Large intestine (tissue), 3 donors: ENCODE results near the gene GAL3ST3. TPM values are rescaled to one million over a fixed set of nuclear protein-coding genes. Genes with fewer than 3 reads are reported as not detected.
A peak's percentile ranks its signal among the peaks of the same experiment; 100 is the strongest.

Experiments used
- DNase-seq, 2 donors: peaks; one replicate each; pipeline versions ENCODE4 v3.0.0 to v3.0.0-alpha.2; 2013
- H3K27ac ChIP-seq: one replicate; pipeline ENCODE4 v1.5.1; 2013; ENCODE audit warnings: low read length
- H3K27me3 ChIP-seq: 2 replicates; pipeline ENCODE4 v1.6.1; 2013; ENCODE audit warnings: low read length; ENCODE audit not compliant: control insufficient read depth, insufficient read depth
- H3K36me3 ChIP-seq: 2 replicates; pipeline ENCODE4 v1.6.1; 2013; ENCODE audit warnings: low read length; ENCODE audit not compliant: control insufficient read depth, insufficient read depth
- H3K4me1 ChIP-seq: one replicate; pipeline ENCODE4 v1.6.1; 2013; ENCODE audit warnings: low read length; ENCODE audit not compliant: control insufficient read depth, insufficient read depth
- H3K4me3 ChIP-seq: one replicate; pipeline ENCODE4 v1.5.1; 2013; ENCODE audit warnings: low read length
- H3K9me3 ChIP-seq: one replicate; pipeline ENCODE4 v1.6.1; 2013; ENCODE audit warnings: mild to moderate bottlenecking, low read depth, low read length, moderate library complexity; ENCODE audit not compliant: control insufficient read depth
- WGBS: methylation state at CpG from one replicate; pipeline ENCODE4 v1.1.5; 2013; ENCODE audit warnings: low lambda C conversion rate; ENCODE audit not compliant: insufficient coverage; 5-methylcytosine and 5-hydroxymethylcytosine counted together
- polyA plus RNA-seq: library from polyadenylated mRNA; unstranded; fragments of 120-200 nt; gene quantifications from one replicate; pipeline ENCODE4 v1.2.1, GENCODE V29; 2013

GAL3ST3 gene
- polyA plus RNA-seq, 1 donor, result 0.39 TPM

DNA sequence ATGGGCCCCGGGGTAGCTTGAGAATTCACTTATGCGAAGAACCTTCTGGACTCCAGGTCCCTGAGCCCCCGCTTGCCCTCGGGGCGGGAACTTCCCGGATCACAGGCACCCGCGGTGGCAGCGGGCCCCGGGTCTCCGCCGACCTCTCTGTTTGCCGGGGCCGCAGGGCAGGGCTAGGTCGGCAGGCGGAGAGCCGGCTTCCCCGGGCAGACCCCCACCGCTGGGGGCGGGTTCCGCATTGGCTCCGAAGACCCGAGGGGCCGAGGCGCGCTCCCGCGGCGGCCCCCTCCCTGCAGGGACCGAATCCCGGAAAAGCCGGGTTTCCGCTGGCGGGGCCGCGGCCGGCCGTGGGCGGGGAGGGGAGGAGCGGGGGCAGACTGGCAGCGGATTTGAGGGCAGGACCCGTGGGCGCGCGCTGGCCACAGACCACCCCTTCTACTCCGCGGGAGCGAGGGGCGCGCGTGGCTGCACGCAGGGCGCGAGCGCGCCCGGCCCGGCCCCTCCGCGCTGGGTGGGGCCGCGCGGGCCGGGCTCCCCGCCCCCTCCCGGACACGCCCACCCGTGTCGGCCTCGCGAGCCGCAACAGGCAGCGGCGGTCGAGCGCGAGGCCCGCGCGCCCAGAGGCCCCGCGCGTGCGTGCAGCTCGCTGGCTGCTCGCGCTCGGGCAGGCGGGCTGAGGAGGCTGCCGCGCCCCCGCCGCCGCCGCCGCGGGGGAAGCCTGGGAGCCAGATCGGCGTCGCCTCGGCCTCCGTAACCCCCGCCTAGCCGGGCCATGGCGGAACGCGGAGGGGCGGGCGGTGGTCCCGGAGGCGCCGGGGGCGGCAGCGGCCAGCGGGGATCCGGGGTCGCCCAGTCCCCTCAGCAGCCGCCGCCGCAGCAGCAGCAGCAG lies 21.0 kb upstream of the GAL3ST3 start, which contains the start of gene PACS1:
Gene PACS1, plus strand, starts transcription at position 558 of the 889 bp plus-strand sequence. Its CDS starts 215 bp downstream, at position 773.
- DNase-seq, result peak; percentile 64 to 73
- WGBS, result no CpG with 5 or more reads among the region's 120 CpGs
- Histone ChIP-seq H3K27me3 (no peaks in the 10 kb centered on the region), H3K27ac (peak within 1 kb of the TSS; percentile 70), H3K36me3 (peaks cover 40% of the 10 kb centered on the region), H3K9me3 (no peaks in the 10 kb centered on the region), H3K4me3 (peak within 1 kb of the TSS; percentile 62), H3K4me1 (peaks cover 14% of the 10 kb centered on the region)

DNA sequence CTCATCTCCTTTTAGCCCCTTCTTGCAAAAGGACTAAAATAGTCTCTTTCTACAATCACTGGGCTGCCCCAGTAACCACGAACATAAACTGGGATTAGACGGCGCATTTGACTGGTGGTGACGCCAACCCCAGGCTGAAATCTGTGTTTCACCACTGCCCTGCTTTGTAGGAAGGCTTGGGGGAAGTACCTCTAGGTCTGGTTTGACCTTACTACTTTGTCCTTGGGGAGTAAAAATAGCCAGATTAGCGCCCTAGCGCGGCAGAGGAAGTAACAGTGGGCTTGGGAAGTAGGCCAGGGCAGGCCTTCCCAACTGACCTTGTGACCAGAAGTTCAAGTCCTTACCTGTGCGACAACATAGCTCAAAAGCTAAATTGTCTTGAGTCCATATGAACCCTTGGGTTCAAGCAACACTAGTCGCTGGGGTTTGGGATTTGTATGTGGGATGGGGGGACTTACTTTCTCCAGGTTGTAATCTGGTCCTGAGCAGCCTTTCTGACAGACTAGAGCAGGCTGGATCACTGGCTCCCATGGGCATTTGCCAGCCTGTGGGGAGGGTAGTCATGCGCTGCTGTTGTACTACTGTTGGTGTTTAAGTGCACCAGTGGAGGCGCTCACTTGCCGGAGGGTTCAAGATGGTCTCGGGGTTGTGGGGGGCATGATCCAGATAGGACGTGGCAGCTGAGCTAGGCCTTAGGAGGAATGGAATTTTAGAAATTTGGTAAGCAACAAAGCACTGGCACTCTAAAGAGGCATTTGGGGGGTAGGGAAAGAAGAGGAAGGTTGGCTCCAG lies 20.2 kb upstream of the GAL3ST3 start:
- H3K9me3 ChIP-seq, result no peaks in the 10 kb centered on the region
- peak in 1 of 2 donors; percentile 42 for DNase-seq
- no CpG with 5 or more reads among the region's 14 CpGs for WGBS
- H3K27ac ChIP-seq, result peak overlapping the region; percentile 70
- H3K36me3 ChIP-seq, result peaks cover 46% of the 10 kb centered on the region
- peaks cover 14% of the 10 kb centered on the region for H3K4me1 ChIP-seq
- peak overlapping the region; percentile 52 for H3K4me3 ChIP-seq
- H3K27me3 ChIP-seq, result no peaks in the 10 kb centered on the region

DNA sequence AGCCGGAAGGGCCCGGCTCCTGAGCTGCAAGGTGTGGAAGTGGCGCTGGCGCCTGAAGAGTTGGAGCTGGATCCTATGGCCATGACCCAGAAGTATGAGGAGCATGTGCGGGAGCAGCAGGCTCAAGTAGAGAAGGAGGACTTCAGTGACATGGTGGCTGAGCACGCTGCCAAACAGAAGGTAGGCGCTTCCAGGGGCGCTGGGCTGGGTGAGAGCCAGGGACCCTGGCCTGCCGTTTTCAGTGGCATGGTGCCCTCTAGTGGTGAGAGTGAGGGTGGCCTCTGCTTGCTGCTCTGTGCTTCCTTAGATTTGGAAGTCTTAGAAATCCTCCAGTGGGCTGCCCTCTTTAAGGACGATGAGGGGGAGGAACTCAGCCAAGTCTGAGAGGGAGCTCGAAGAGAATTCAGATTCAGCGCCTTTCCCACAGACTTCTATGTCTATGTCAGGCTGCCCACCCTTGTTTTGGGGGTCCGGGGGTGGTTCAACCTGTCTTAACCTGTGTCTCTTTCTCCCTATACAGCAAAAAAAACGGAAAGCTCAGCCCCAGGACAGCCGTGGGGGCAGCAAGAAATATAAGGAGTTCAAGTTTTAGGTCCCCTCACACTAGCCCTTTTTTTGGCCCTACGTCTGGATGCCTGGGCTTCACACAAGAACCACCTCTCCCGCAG lies 19.3 kb upstream of the GAL3ST3 start:
- H3K36me3 ChIP-seq, result peaks cover 53% of the 10 kb centered on the region
- peak; percentile 55 to 63 for DNase-seq
- peak overlapping the region; percentile 70 for H3K27ac ChIP-seq
- H3K4me1 ChIP-seq, result peaks cover 14% of the 10 kb centered on the region
- no peaks in the 10 kb centered on the region for H3K27me3 ChIP-seq
- H3K9me3 ChIP-seq, result no peaks in the 10 kb centered on the region
- H3K4me3 ChIP-seq, result no peak overlapping the region
- no CpG with 5 or more reads among the region's 17 CpGs for WGBS

DNA sequence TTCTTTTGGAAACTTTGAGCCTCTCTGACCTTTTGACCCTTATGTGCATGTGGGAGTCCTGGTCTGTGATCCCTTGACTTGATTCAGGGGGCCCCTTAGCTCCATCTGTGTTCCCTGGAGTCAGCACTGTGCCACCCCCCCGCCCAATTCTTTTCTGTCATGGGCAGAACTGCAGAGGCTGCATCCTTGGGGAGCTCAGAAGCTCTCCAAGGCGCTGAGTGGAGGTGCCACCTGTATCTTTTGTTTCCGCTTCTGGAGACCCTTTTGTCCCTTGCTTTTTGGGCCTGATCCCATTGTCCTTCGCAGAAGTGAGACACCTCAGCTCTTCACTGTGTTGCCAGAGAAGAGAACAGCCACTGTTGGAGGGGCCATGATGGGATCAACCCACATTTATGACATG lies 18.7 kb upstream of the GAL3ST3 start:
- Histone ChIP-seq H3K4me1 (peaks cover 14% of the 10 kb centered on the region), H3K36me3 (peaks cover 60% of the 10 kb centered on the region), H3K4me3 (no peak overlapping the region), H3K27me3 (no peaks in the 10 kb centered on the region), H3K9me3 (no peaks in the 10 kb centered on the region), H3K27ac (no peak overlapping the region)
- DNase-seq, result no peak
- WGBS, result no CpG with 5 or more reads among the region's 4 CpGs

DNA sequence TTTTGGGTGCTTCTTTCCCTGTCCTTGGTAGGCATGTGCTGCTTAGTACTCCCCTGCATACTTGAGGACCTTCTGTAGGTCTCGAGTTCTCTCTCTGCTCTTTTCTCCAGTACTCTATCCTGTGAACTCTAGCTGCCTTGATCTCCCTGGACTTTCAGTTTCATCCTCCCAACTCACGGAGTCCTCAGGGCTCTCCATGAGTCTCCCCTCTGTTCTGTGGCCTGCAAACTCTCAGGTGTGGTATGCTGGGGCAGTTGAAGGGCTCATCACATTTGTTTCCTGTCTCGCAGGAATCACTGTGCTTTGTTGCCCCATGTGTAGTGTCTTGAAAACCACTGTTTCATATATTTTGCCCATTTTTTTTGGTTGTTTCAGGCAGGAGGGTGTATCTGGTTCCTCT lies 17.8 kb upstream of the GAL3ST3 start:
- Histone ChIP-seq H3K36me3 (peaks cover 65% of the 10 kb centered on the region), H3K27ac (no peak overlapping the region), H3K9me3 (no peaks in the 10 kb centered on the region), H3K27me3 (no peaks in the 10 kb centered on the region), H3K4me3 (no peak overlapping the region), H3K4me1 (peaks cover 13% of the 10 kb centered on the region)
- DNase-seq, result no peak
- WGBS, result no CpG with 5 or more reads among the region's 3 CpGs

DNA sequence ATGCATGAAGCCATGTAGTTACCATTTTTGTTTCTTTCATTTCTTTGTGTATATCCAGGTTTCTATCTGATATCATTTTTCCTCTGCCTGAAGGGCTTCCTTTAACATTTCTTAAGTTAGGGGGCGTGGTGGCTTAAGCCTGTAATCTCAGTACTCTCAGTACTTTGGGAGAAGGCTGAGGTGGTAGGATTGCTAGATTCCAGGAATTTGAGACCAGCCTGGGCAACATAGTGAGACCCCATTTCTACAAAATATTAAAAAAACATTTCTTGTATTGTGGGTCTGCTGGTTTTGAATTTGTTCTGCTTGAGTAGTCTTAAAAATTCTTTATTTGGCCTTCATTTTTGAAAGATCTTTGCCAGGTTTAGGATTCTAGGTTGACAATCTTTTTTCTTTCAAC lies 15.6 kb upstream of the GAL3ST3 start:
- Histone ChIP-seq H3K36me3 (peaks cover 87% of the 10 kb centered on the region), H3K4me3 (no peak overlapping the region), H3K9me3 (no peaks in the 10 kb centered on the region), H3K4me1 (peaks cover 6% of the 10 kb centered on the region), H3K27me3 (no peaks in the 10 kb centered on the region), H3K27ac (no peak overlapping the region)
- DNase-seq, result no peak
- WGBS, result no CpG with 5 or more reads among the region's 1 CpG

DNA sequence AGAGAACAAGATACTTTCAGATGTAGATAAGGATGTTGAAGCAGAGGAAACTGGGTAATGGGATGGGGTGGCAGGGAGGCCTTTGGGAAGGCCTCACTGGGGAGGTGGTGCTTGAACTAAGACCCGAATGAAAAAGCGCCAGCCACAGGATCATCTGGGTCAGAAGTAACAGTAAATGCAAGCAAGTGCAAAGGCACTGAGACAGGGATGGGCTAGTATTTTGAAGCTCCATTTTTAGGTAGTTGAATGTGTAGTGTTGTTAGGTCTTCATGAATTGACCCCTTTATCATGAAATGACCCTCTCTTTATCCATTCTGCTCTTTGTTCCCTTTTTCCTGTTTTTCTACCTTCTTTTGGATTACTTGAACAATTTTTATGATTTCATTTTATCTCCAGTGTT lies 14.9 kb upstream of the GAL3ST3 start:
- Histone ChIP-seq H3K4me3 (no peak overlapping the region), H3K27ac (no peak overlapping the region), H3K4me1 (no peaks in the 10 kb centered on the region), H3K36me3 (peaks cover 90% of the 10 kb centered on the region), H3K27me3 (no peaks in the 10 kb centered on the region), H3K9me3 (no peaks in the 10 kb centered on the region)
- DNase-seq, result no peak
- no CpG with 5 or more reads among the region's 2 CpGs for WGBS

DNA sequence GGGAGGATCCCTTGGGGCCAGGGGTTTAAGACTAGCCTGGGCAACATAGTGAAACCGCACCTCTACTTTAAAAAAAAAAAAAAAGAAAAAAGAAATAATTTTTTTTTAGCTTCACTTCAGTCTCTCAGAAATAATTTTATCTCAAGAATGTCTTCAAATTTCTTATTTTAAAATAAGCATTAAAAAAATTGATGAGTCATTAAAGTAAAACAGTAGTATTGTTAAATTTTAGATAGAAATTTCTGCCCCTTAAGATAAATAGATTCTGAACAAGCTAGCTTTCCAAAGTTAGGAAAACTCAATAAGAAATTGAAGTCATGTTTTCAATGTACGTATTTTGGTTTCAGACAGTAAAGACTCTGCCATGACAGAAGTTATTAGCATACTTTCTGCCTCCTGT lies 13.4 kb upstream of the GAL3ST3 start:
- no peaks in the 10 kb centered on the region for H3K4me1 ChIP-seq
- DNase-seq, result no peak
- H3K36me3 ChIP-seq, result peaks cover 87% of the 10 kb centered on the region

DNA sequence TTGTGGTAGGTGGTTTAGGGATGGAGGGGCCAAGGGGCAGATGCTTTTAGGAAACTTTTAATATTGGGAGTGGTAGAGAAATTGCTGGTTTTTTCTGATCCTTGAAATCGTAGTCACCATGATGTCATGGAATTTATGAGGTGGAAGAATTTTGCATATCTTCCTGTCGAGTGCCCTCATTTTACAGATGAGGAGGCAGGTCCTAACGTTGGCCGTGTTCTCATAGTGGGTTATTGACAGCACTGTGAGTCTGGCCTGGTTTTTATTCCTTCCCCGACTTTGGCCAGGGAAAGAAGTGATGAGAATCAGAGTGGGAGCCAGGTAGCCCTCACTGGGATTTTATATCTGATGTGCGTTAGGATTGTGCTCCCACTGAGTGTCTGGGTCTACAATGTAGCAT lies 12.3 kb upstream of the GAL3ST3 start:
- Histone ChIP-seq H3K9me3 (no peaks in the 10 kb centered on the region), H3K27ac (no peak overlapping the region), H3K36me3 (peaks cover 87% of the 10 kb centered on the region), H3K4me3 (no peak overlapping the region), H3K4me1 (no peaks in the 10 kb centered on the region), H3K27me3 (no peaks in the 10 kb centered on the region)
- DNase-seq, result no peak
- WGBS, result no CpG with 5 or more reads among the region's 6 CpGs

More for the DNA sequence above, 13.4 kb upstream of the GAL3ST3 start:
- Histone ChIP-seq H3K27ac (no peak overlapping the region), H3K4me3 (no peak overlapping the region), H3K27me3 (no peaks in the 10 kb centered on the region), H3K9me3 (no peaks in the 10 kb centered on the region)
- 100% methylated on average over 2 of the region's 2 CpGs for whole genome bisulfite sequencing
